H1 (cell line): ENCODE results near the gene PAF1. TPM values are rescaled to one million over a fixed set of nuclear protein-coding genes. Genes with fewer than 3 reads are reported as not detected.

Source experiments
- CTCF ChIA-PET: fragments of 300-600 bp; sonication (Branson Sonifier 250); formaldehyde crosslinking; loops from one replicate; lab custom pipeline; 2021; ENCODE audit not compliant: partially characterized antibody; lab: Charles Lee
- POLR2A ChIA-PET: fragments of 300-600 bp; sonication (Branson Sonifier 250); formaldehyde crosslinking; loops from one replicate; lab custom pipeline; 2021; ENCODE audit warnings: inconsistent platforms; ENCODE audit not compliant: partially characterized antibody; lab: Charles Lee
- DNase-seq, 2 experiments: peaks; one replicate each; pipeline versions ENCODE4 v3.0.0 to v3.0.0-alpha.2; 2010 to 2022; ENCODE audit warnings: low spot score in 2 of 2, low read depth in 1 of 2, mixed read lengths in 1 of 2
- FAIRE-seq: peaks from 2 replicates; lab custom pipeline; 2011; peaks lifted over from hg19 to GRCh38; lab: Jason Lieb, UNC
- H2AFZ ChIP-seq: 2 replicates; pipeline ENCODE4 v1.8.1; 2012; ENCODE audit warnings: low read length, inconsistent platforms
- H2AK5ac ChIP-seq: 2 replicates; pipeline ENCODE4 v1.6.1; 2013; ENCODE audit warnings: low read depth, low read length
- H2BK120ac ChIP-seq: replicated peaks from 2 replicates; pipeline ENCODE3; 2013; ENCODE audit warnings: low read depth, low read length, inconsistent platforms
- H2BK12ac ChIP-seq: 2 replicates; pipeline ENCODE4 v1.6.1; 2013; ENCODE audit warnings: low read depth, low read length
- H2BK15ac ChIP-seq: 2 replicates; pipeline ENCODE4 v1.6.1; 2013; ENCODE audit warnings: low read length
- H2BK20ac ChIP-seq: 2 replicates; pipeline ENCODE4 v1.6.1; 2013; ENCODE audit warnings: low read length
- H2BK5ac ChIP-seq: 2 replicates; pipeline ENCODE4 v1.6.1; 2013; ENCODE audit warnings: low read depth, low read length
- H3K14ac ChIP-seq: 2 replicates; pipeline ENCODE4 v1.6.1; 2013; ENCODE audit warnings: inconsistent platforms; ENCODE audit not compliant: insufficient read length
- H3K18ac ChIP-seq: 2 replicates; pipeline ENCODE4 v1.6.1; 2013; ENCODE audit warnings: low read length; ENCODE audit errors: extremely low read depth
- H3K23ac ChIP-seq: 2 replicates; pipeline ENCODE4 v1.6.1; 2013; ENCODE audit warnings: inconsistent platforms; ENCODE audit not compliant: insufficient read length
- H3K23me2 ChIP-seq: 2 replicates; pipeline ENCODE4 v1.6.1; 2013; ENCODE audit warnings: low read depth, low read length
- H3K27ac ChIP-seq: 2 replicates; pipeline ENCODE4 v1.6.1; 2011; ENCODE audit warnings: low read depth, low read length, inconsistent platforms
- H3K27me3 ChIP-seq, 4 experiments: replicated peaks in 1 of 4; 1 replicate in 1 of 4; 2 replicates in 3 of 4; pipeline versions ENCODE4 v1.6.1 to v1.8.1; 2011 to 2013; ENCODE audit warnings: low read length in 3 of 4, mild to moderate bottlenecking in 3 of 4, inconsistent platforms in 2 of 4, mixed read lengths in 2 of 4, moderate library complexity in 1 of 4; ENCODE audit not compliant: control insufficient read depth in 3 of 4, insufficient read depth in 3 of 4; ENCODE audit errors: extremely low read depth in 1 of 4
- H3K36me3 ChIP-seq, 4 experiments: 2 replicates each; pipeline versions ENCODE4 v1.6.1 to v1.8.1; 2011 to 2013; ENCODE audit warnings: mild to moderate bottlenecking in 4 of 4, low read length in 3 of 4, moderate library complexity in 2 of 4, control low read depth in 1 of 4, inconsistent platforms in 1 of 4; ENCODE audit not compliant: insufficient read depth in 4 of 4, control insufficient read depth in 2 of 4
- H3K4ac ChIP-seq: replicated peaks from 2 replicates; pipeline ENCODE3; 2013; ENCODE audit warnings: low read length, low read depth, mixed read lengths, inconsistent platforms; ENCODE audit not compliant: insufficient read length
- H3K4me1 ChIP-seq, 4 experiments: replicated peaks in 1 of 4; 1 replicate in 1 of 4; 2 replicates in 3 of 4; pipeline versions ENCODE4 v1.6.1 to v1.8.1; 2011 to 2013; ENCODE audit warnings: low read length in 3 of 4, inconsistent platforms in 2 of 4, mixed read lengths in 1 of 4; ENCODE audit not compliant: insufficient read depth in 4 of 4, control insufficient read depth in 3 of 4
- H3K4me2 ChIP-seq, 2 experiments: 2 replicates each; pipeline versions ENCODE4 v1.6.1 to v1.8.1; 2011 to 2013; ENCODE audit warnings: low read depth in 2 of 2, low read length in 2 of 2, control low read depth in 1 of 2, inconsistent platforms in 1 of 2, mild to moderate bottlenecking in 1 of 2; ENCODE audit not compliant: insufficient read depth in 1 of 2
- H3K4me3 ChIP-seq, 4 experiments: fragments of 200-600, 300-600 bp in 1 of 4; sonication (generic), shearing (Covaris generic), sonication (Bioruptor Twin) in 1 of 4; 2 replicates each; pipeline versions ENCODE4 v1.5.1 to v1.8.1; 2011 to 2016; ENCODE audit warnings: low read length in 4 of 4, low read depth in 3 of 4, control low read depth in 2 of 4, inconsistent platforms in 2 of 4, mild to moderate bottlenecking in 2 of 4, mixed read lengths in 1 of 4, moderate library complexity in 1 of 4; ENCODE audit not compliant: insufficient read depth in 2 of 4; ENCODE audit errors: extremely low read depth in 1 of 4
- H3K56ac ChIP-seq: replicated peaks from 2 replicates; pipeline ENCODE3; 2013; ENCODE audit warnings: low read depth, mild to moderate bottlenecking, mixed read lengths, low read length, inconsistent platforms; ENCODE audit not compliant: insufficient read length
- H3K79me1 ChIP-seq: 2 replicates; pipeline ENCODE4 v1.6.1; 2013; ENCODE audit warnings: low read depth, low read length, control low read depth
- H3K79me2 ChIP-seq, 2 experiments: 2 replicates each; pipeline versions ENCODE4 v1.6.1 to v1.8.1; 2012 to 2013; ENCODE audit warnings: low read length in 2 of 2, mild to moderate bottlenecking in 2 of 2, inconsistent platforms in 1 of 2; ENCODE audit not compliant: insufficient read depth in 2 of 2, control insufficient read depth in 1 of 2
- H3K9ac ChIP-seq, 4 experiments: replicated peaks in 1 of 4; 1 replicate in 1 of 4; 2 replicates in 3 of 4; pipeline versions ENCODE4 v1.6.1 to v1.8.1; 2011 to 2013; ENCODE audit warnings: low read depth in 3 of 4, low read length in 3 of 4, control low read depth in 2 of 4, mild to moderate bottlenecking in 2 of 4, moderate library complexity in 2 of 4, inconsistent platforms in 1 of 4; ENCODE audit errors: extremely low read depth in 1 of 4
- H3K9me3 ChIP-seq, 2 experiments: 2 replicates each; pipeline versions ENCODE4 v1.6.1 to v1.8.1; 2012 to 2013; ENCODE audit warnings: mild to moderate bottlenecking in 2 of 2, moderate library complexity in 2 of 2, control low read depth in 1 of 2, inconsistent platforms in 1 of 2, low read depth in 1 of 2, low read length in 1 of 2, mixed read lengths in 1 of 2; ENCODE audit not compliant: insufficient read depth in 2 of 2
- H4K20me1 ChIP-seq, 2 experiments: replicated peaks in 1 of 2; 2 replicates each; pipeline versions ENCODE3 to v1.8.1; 2011 to 2013; ENCODE audit warnings: inconsistent platforms in 2 of 2, low read length in 2 of 2, mild to moderate bottlenecking in 1 of 2; ENCODE audit not compliant: insufficient read depth in 2 of 2, control insufficient read depth in 1 of 2
- H4K5ac ChIP-seq: 2 replicates; pipeline ENCODE4 v1.6.1; 2013; ENCODE audit warnings: low read length, low read depth, mixed read lengths, inconsistent platforms; ENCODE audit not compliant: insufficient read length
- H4K8ac ChIP-seq: 2 replicates; pipeline ENCODE4 v1.8.0; 2013; ENCODE audit warnings: mild to moderate bottlenecking, moderate library complexity, low read length, inconsistent platforms; ENCODE audit not compliant: insufficient read depth; ENCODE audit errors: extremely low read depth
- H4K91ac ChIP-seq: replicated peaks from 2 replicates; pipeline ENCODE3; 2013; ENCODE audit warnings: low read length, mixed read lengths, inconsistent platforms; ENCODE audit not compliant: insufficient read length
- ASH2L ChIP-seq: fragments of 200-600, 300-600 bp; sonication (generic); IDR thresholded peaks from one replicate; pipeline ENCODE4 v1.7.1; 2017; ENCODE audit warnings: low read length
- ATF3 ChIP-seq: IDR thresholded peaks from 2 replicates; pipeline ENCODE4 v1.6.1; 2011; ENCODE audit warnings: low read depth, mild to moderate bottlenecking, low read length; ENCODE audit not compliant: insufficient read depth
- CBX8 ChIP-seq: fragments of 300-800, 300-1000 bp; sonication (generic); IDR thresholded peaks from 2 replicates; pipeline ENCODE4 v1.7.1; 2016; ENCODE audit warnings: low read depth, low read length, borderline replicate concordance
- CHD2 ChIP-seq: IDR thresholded peaks from 2 replicates; pipeline ENCODE4 v1.6.1; 2012; ENCODE audit warnings: low read length, improper control_type of control experiment
- CREB1 ChIP-seq: IDR thresholded peaks from 2 replicates; pipeline ENCODE4 v1.6.1; 2012; ENCODE audit warnings: inconsistent platforms
- CTBP2 ChIP-seq: IDR thresholded peaks from 2 replicates; pipeline ENCODE4 v1.7.0; 2011; ENCODE audit warnings: borderline replicate concordance, mild to moderate bottlenecking, moderate library complexity, mixed read lengths, low read length; ENCODE audit not compliant: insufficient read depth, insufficient read length
- HDAC6 ChIP-seq: IDR thresholded peaks from one replicate; pipeline ENCODE4 v1.7.1; 2012; ENCODE audit warnings: low read depth, mild to moderate bottlenecking, inconsistent platforms, low read length, moderate library complexity
- SP4 ChIP-seq: IDR thresholded peaks from 2 replicates; pipeline ENCODE4 v1.6.1; 2012; ENCODE audit warnings: low read length, inconsistent platforms
- TAF1 ChIP-seq: IDR thresholded peaks from 2 replicates; pipeline ENCODE4 v1.6.1; 2011; ENCODE audit warnings: mild to moderate bottlenecking, low read depth, low read length
- TBP ChIP-seq: IDR thresholded peaks from 2 replicates; pipeline ENCODE4 v1.6.1; 2011; ENCODE audit warnings: low read depth, low read length, improper control_type of control experiment
- WGBS, 2 experiments: shearing (Covaris generic) in 1 of 2; methylation state at CpG; one replicate each; pipeline versions ENCODE4 v1.1.6 to v1.1.7; 2013 to 2015; ENCODE audit warnings: low lambda C conversion rate in 2 of 2, mixed read lengths in 2 of 2, inconsistent platforms in 1 of 2, low coverage in 1 of 2, missing lambda C conversion rate in 1 of 2; ENCODE audit not compliant: insufficient replicate concordance in 2 of 2, insufficient coverage in 1 of 2, insufficient read length in 1 of 2; ENCODE audit errors: extremely low coverage in 1 of 2, missing lambda C conversion rate in 1 of 2; 5-methylcytosine and 5-hydroxymethylcytosine counted together
- polyA plus RNA-seq, 7 experiments: library from polyadenylated mRNA; depleted of rRNA in 3 of 7; stranded (reverse) in 5 of 7; unstranded in 2 of 7; fragments of >200 nt in 5 of 7; fragments of 200-250 nt in 2 of 7; gene quantifications; 1 replicate in 5 of 7; 2 replicates in 1 of 7; 4 replicates in 1 of 7; pipeline versions ENCODE4 v1.2.1 to v1.2.3, GENCODE V29; 2011 to 2013; ENCODE audit warnings: missing spikeins in 2 of 7, mixed read lengths in 2 of 7
- total RNA-seq: library from RNA; stranded (reverse); fragmentation: NEBNext Ultra II Directional; extraction: Animal tissue kit (Norgen Biotek cat#: 25700); gene quantifications from 2 replicates; pipeline ENCODE4 v1.2.1, GENCODE V29; 2021
- TF ChIP-seq, protein P1 (sequence below): IDR thresholded peaks from 2 replicates; pipeline ENCODE4 v1.6.1; 2012; ENCODE audit warnings: low read length, inconsistent platforms
- TF ChIP-seq, protein P2 (sequence below): IDR thresholded peaks from 2 replicates; pipeline ENCODE4 v1.6.1; 2012; ENCODE audit warnings: inconsistent platforms

PAF1 gene
- total and polyA plus RNA-seq, 2 of the 8 experiments (the other 6 are each of a cell fraction or from before 2014, with no cell fraction given), result 31.4 to 58.6 TPM

DNA sequence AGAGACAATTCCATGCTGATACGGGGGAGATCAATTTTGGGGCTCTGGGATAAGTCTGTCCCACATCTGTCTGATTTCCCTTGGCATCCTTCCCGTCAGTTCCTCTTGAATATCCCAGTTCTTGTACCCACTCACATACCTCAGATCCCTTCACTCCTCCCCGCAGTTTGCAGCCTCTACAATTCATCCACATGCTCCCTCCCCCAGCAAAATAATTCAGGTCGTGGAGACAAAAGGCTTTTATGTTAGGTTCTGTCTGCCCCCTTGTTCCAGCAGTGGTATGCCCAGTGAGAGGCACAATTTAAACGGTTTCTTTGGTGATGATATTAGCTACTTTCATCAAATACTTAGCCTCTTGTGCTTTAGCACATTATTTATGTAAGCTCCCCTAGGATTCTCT, 35.3 kb upstream of the PAF1 start:
- Histone ChIP-seq H3K36me3 (peaks cover 14 to 36% (median 28%) of the 10 kb centered on the region in 4 experiments), H3K23me2 (peaks cover 5% of the 10 kb centered on the region), H3K9ac (no peak overlapping the region), H3K79me1 (no peaks in the 10 kb centered on the region), H2BK15ac (no peak overlapping the region), H2BK120ac (no peak overlapping the region), H3K4me3 (no peak overlapping the region), H2BK5ac (no peak overlapping the region), H3K79me2 (no peaks in the 10 kb centered on the region), H3K27ac (no peak overlapping the region), H3K27me3 (no peaks in the 10 kb centered on the region), H2BK12ac (no peak overlapping the region), H4K5ac (no peak overlapping the region), H4K8ac (no peak overlapping the region), H2BK20ac (no peak overlapping the region), H4K20me1 (peaks cover 0 to 5% of the 10 kb centered on the region in 2 experiments), H3K4ac (no peak overlapping the region), H3K56ac (no peak overlapping the region), H3K18ac (peak overlapping the region; percentile 16; the same call in 1 of the 2 replicates), H2AK5ac (no peak overlapping the region; the same call in 1 of the 2 replicates), H3K4me1 (peaks cover 5 to 18% (median 13%) of the 10 kb centered on the region in 4 experiments), H3K4me2 (no peak overlapping the region; a peak in 1 of 4 replicates), H2AFZ (no peak overlapping the region), H3K23ac (no peak overlapping the region), H3K9me3 (no peaks in the 10 kb centered on the region), H3K14ac (no peak overlapping the region), H4K91ac (no peak overlapping the region)
- ChIA-PET POLR2A (interaction anchor here (3.4 to 47.8 kb wide), 6 partner anchors 3 to 36 kb away, joined by 22 to 1154 read pairs (median 28); partner anchors contain the start of genes MED29, PAF1, PLEKHG2 and RPS16), CTCF (interaction anchor here (0.6 to 3.1 kb wide), 5 partner anchors 12 to 74 kb away, joined by 3 to 14 read pairs (median 5); no protein-coding TSS in a partner anchor)
- peak; percentile 42 for FAIRE-seq
- DNase-seq, result no peak
- 83% methylated on average over 5 of the region's 5 CpGs; no CpG with 5 or more reads in 1 of the 2 experiments for WGBS, 2 experiments
- no peak for TF ChIP-seq CHD2
- TF ChIP-seq, protein P1, sequence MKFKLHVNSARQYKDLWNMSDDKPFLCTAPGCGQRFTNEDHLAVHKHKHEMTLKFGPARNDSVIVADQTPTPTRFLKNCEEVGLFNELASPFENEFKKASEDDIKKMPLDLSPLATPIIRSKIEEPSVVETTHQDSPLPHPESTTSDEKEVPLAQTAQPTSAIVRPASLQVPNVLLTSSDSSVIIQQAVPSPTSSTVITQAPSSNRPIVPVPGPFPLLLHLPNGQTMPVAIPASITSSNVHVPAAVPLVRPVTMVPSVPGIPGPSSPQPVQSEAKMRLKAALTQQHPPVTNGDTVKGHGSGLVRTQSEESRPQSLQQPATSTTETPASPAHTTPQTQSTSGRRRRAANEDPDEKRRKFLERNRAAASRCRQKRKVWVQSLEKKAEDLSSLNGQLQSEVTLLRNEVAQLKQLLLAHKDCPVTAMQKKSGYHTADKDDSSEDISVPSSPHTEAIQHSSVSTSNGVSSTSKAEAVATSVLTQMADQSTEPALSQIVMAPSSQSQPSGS, result no peak
- TF ChIP-seq TAF1, result no peak
- no peak for TF ChIP-seq TBP
- no peak for TF ChIP-seq CTBP2
- no peak for TF ChIP-seq CBX8
- no peak for TF ChIP-seq CREB1
- no peak for TF ChIP-seq HDAC6
- no peak for TF ChIP-seq SP4
- TF ChIP-seq ATF3, result no peak
- no peak for TF ChIP-seq ASH2L
- TF ChIP-seq, protein P2, sequence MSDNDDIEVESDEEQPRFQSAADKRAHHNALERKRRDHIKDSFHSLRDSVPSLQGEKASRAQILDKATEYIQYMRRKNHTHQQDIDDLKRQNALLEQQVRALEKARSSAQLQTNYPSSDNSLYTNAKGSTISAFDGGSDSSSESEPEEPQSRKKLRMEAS, result no peak
